Ramos (cell line): ENCODE measurements around the gene SDCCAG8.

ENCODE experiments used
- in situ Hi-C: fragments of 300-500 bp; cut with MboI; formaldehyde crosslinking; loops from one replicate; pipeline ENCODE4 v1.14.3; 2022; ENCODE audit warnings: low sequenced_read_pairs; ENCODE audit not compliant: unreplicated experiment

The SDCCAG8 gene

GRCh38 chr1:243320224-243320623 is 64.4 kb downstream of the SDCCAG8 start:
- in situ Hi-C loops: loop anchor here (25.0 kb wide), 1 partner anchor 858 kb away; no protein-coding TSS in a partner anchor

- in situ Hi-C loops: loop anchor here (25.0 kb wide), 1 partner anchor 860 kb away; no protein-coding TSS in a partner anchor
Observed at GRCh38 chr1:243322326-243322725, 66.5 kb downstream of the SDCCAG8 start.

- in situ Hi-C loops: loop anchor here (25.0 kb wide), 1 partner anchor 861 kb away; no protein-coding TSS in a partner anchor
Observed at GRCh38 chr1:243323491-243323890, 67.7 kb downstream of the SDCCAG8 start.

- in situ Hi-C loops: no loop called here
Observed at GRCh38 chr1:243325305-243325890, 69.6 kb downstream of the SDCCAG8 start.

- in situ Hi-C loops: loop anchor here (10.0 kb wide), 1 partner anchor 942 kb away; no protein-coding TSS in a partner anchor
Observed at GRCh38 chr1:243332440-243332839, 76.6 kb downstream of the SDCCAG8 start.

- in situ Hi-C loops: loop anchor here (10.0 kb wide), 1 partner anchor 940 kb away; no protein-coding TSS in a partner anchor
Observed at GRCh38 chr1:243335292-243335691, 79.5 kb downstream of the SDCCAG8 start.

GRCh38 chr1:243336163-243336562 is 80.3 kb downstream of the SDCCAG8 start:
- in situ Hi-C loops: loop anchor here (10.0 kb wide), 1 partner anchor 939 kb away; no protein-coding TSS in a partner anchor

GRCh38 chr1:243338848-243339247 is 83.0 kb downstream of the SDCCAG8 start:
- in situ Hi-C loops: loop anchor here (10.0 kb wide), 1 partner anchor 936 kb away; no protein-coding TSS in a partner anchor

- in situ Hi-C loops: loop anchor here (10.0 kb wide), 1 partner anchor 414 kb away; no protein-coding TSS in a partner anchor
Observed at GRCh38 chr1:243341074-243341473, 85.2 kb downstream of the SDCCAG8 start.

- in situ Hi-C loops: loop anchor here (10.0 kb wide), 1 partner anchor 411 kb away; no protein-coding TSS in a partner anchor
Observed at GRCh38 chr1:243343970-243344937, 88.4 kb downstream of the SDCCAG8 start.

GRCh38 chr1:243345205-243345604 is 89.4 kb downstream of the SDCCAG8 start:
- in situ Hi-C loops: loop anchor here (10.0 kb wide), 1 partner anchor 410 kb away; no protein-coding TSS in a partner anchor

GRCh38 chr1:243346016-243346415 is 90.2 kb downstream of the SDCCAG8 start:
- in situ Hi-C loops: loop anchor here (10.0 kb wide), 1 partner anchor 409 kb away; no protein-coding TSS in a partner anchor

- in situ Hi-C loops: loop anchor here (10.0 kb wide), 1 partner anchor 408 kb away; no protein-coding TSS in a partner anchor
Observed at GRCh38 chr1:243346468-243346867, 90.6 kb downstream of the SDCCAG8 start.

- in situ Hi-C loops: loop anchor here (10.0 kb wide), 1 partner anchor 406 kb away; no protein-coding TSS in a partner anchor
Observed at GRCh38 chr1:243348331-243348730, 92.5 kb downstream of the SDCCAG8 start.

GRCh38 chr1:243349128-243349527 is 93.3 kb downstream of the SDCCAG8 start:
- in situ Hi-C loops: loop anchor here (10.0 kb wide), 1 partner anchor 406 kb away; no protein-coding TSS in a partner anchor

GRCh38 chr1:243351337-243351736 is 95.5 kb downstream of the SDCCAG8 start:
- in situ Hi-C loops: no loop called here

GRCh38 chr1:243354511-243355153 is 98.8 kb downstream of the SDCCAG8 start:
- in situ Hi-C loops: no loop called here

GRCh38 chr1:243363832-243364231 is 108.0 kb downstream of the SDCCAG8 start:
- in situ Hi-C loops: no loop called here

- in situ Hi-C loops: no loop called here
Observed at GRCh38 chr1:243364330-243364729, 108.5 kb downstream of the SDCCAG8 start.

GRCh38 chr1:243364866-243365265 is 109.0 kb downstream of the SDCCAG8 start:
- in situ Hi-C loops: no loop called here
